ENCODE measurements around the gene PBX1.

PBX1 gene

GRCh38 chr1:164702216-164702615, 143.2 kb downstream of the PBX1 start:
- no peak for DNase-seq

- DNase-seq, result no peak
These were observed 143.7 kb downstream of the PBX1 start for GRCh38 chr1:164702664-164703063.

GRCh38 chr1:164703463-164703862, 144.5 kb downstream of the PBX1 start:
- no peak for DNase-seq

- DNase-seq, result no peak
These were observed 145.0 kb downstream of the PBX1 start for GRCh38 chr1:164703960-164704411.

GRCh38 chr1:164704954-164705353, 146.0 kb downstream of the PBX1 start:
- no peak for DNase-seq

- DNase-seq, result no peak
These were observed 147.6 kb downstream of the PBX1 start for GRCh38 chr1:164706606-164706987.

- DNase-seq, result no peak
These were observed 148.9 kb downstream of the PBX1 start for GRCh38 chr1:164707868-164708331.

- DNase-seq, result no peak
These were observed 149.6 kb downstream of the PBX1 start for GRCh38 chr1:164708596-164708995.

GRCh38 chr1:164709126-164709525, 150.1 kb downstream of the PBX1 start:
- peak; percentile 89 to 97 for DNase-seq

- DNase-seq, result peak in 1 of 2 donors; percentile 42
These were observed 150.7 kb downstream of the PBX1 start for GRCh38 chr1:164709541-164710278.

- DNase-seq, result no peak
These were observed 153.4 kb downstream of the PBX1 start for GRCh38 chr1:164712131-164713036.

GRCh38 chr1:164713456-164714207, 154.6 kb downstream of the PBX1 start:
- DNase-seq, result peak; percentile 22 to 29

GRCh38 chr1:164716992-164717703, 158.2 kb downstream of the PBX1 start:
- DNase-seq, result peak; percentile 76 to 80

GRCh38 chr1:164718821-164719220, 159.8 kb downstream of the PBX1 start:
- DNase-seq, result no peak

GRCh38 chr1:164719676-164720439, 160.9 kb downstream of the PBX1 start:
- DNase-seq, result peak; percentile 50 to 54

GRCh38 chr1:164720440-164721227, 161.7 kb downstream of the PBX1 start:
- DNase-seq, result no peak

GRCh38 chr1:164721228-164721496, 162.2 kb downstream of the PBX1 start:
- no peak for DNase-seq

GRCh38 chr1:164723296-164723798, 164.4 kb downstream of the PBX1 start:
- DNase-seq, result no peak

- DNase-seq, result no peak
These were observed 166.4 kb downstream of the PBX1 start for GRCh38 chr1:164725401-164725800.

GRCh38 chr1:164726235-164726634, 167.3 kb downstream of the PBX1 start:
- no peak for DNase-seq

- DNase-seq, result no peak
These were observed 169.7 kb downstream of the PBX1 start for GRCh38 chr1:164728719-164729118.
